A673 (cell line): Measurements from ENCODE around the gene OR4K14. TPM values are rescaled to one million over a fixed set of nuclear protein-coding genes. Genes with fewer than 3 reads are reported as not detected.

ENCODE experiments used
- BruUV-seq: library from RNA; stranded (reverse); fragments of 400-500 nt; replicated peaks from 2 replicates; lab custom pipeline; 2021; lab: Mats Ljungman, UMichigan
- CTCF ChIA-PET: fragments of 300-600 bp; sonication (Branson Sonifier 250); formaldehyde crosslinking; loops from one replicate; lab custom pipeline; 2022; ENCODE audit warnings: antibody characterized with exemption; lab: Charles Lee
- POLR2A ChIA-PET: fragments of 300-600 bp; sonication (Branson Sonifier 250); formaldehyde crosslinking; loops from one replicate; lab custom pipeline; 2022; ENCODE audit warnings: antibody characterized with exemption; ENCODE audit not compliant: low non-redundant PET; lab: Charles Lee
- DNase-seq: peaks from one replicate; pipeline ENCODE4 v3.0.0-alpha.2; 2015; ENCODE audit warnings: low spot score
- H3K27ac ChIP-seq: fragments of 200-600 bp; sonication (generic); 2 replicates; pipeline ENCODE4 v1.5.1; 2016; ENCODE audit warnings: mixed run types, low read depth, mild to moderate bottlenecking, mixed read lengths, antibody characterized with exemption, low read length; ENCODE audit not compliant: poor library complexity, severe bottlenecking
- H3K27me3 ChIP-seq: fragments of 200-600 bp; sonication (generic); replicated peaks from 2 replicates; pipeline ENCODE4 v1.6.1; 2017; ENCODE audit warnings: mixed run types, low read depth, mild to moderate bottlenecking, mixed read lengths, antibody characterized with exemption, low read length; ENCODE audit not compliant: insufficient read depth, poor library complexity
- H3K36me3 ChIP-seq: fragments of 200-600 bp; sonication (generic); 2 replicates; pipeline ENCODE4 v1.6.1; 2016; ENCODE audit warnings: mixed run types, mild to moderate bottlenecking, mixed read lengths, antibody characterized with exemption, low read length; ENCODE audit not compliant: insufficient read depth, poor library complexity, severe bottlenecking
- H3K4me1 ChIP-seq: fragments of 200-600 bp; sonication (generic); 2 replicates; pipeline ENCODE4 v1.6.1; 2017; ENCODE audit warnings: mixed run types, mild to moderate bottlenecking, mixed read lengths, antibody characterized with exemption, low read length; ENCODE audit not compliant: insufficient read depth, poor library complexity, severe bottlenecking
- H3K4me3 ChIP-seq: fragments of 200-600 bp; sonication (generic); 2 replicates; pipeline ENCODE4 v1.5.1; 2016; ENCODE audit warnings: low read depth, mixed run types, mild to moderate bottlenecking, mixed read lengths, low read length; ENCODE audit not compliant: poor library complexity, severe bottlenecking
- H3K9me3 ChIP-seq: fragments of 200-600 bp; sonication (generic); 2 replicates; pipeline ENCODE4 v1.6.1; 2016; ENCODE audit warnings: mixed run types, low read depth, mild to moderate bottlenecking, mixed read lengths, antibody characterized with exemption, low read length; ENCODE audit not compliant: poor library complexity, severe bottlenecking
- CTCF ChIP-seq: fragments of 300-800, 200-600 bp; sonication (generic); conservative IDR thresholded peaks from 2 replicates; pipeline ENCODE4 v1.5.1; 2017; ENCODE audit warnings: low read depth, mild to moderate bottlenecking, antibody characterized with exemption, low read length, moderate library complexity, mixed read lengths
- EZH2 ChIP-seq: fragments of 200-600 bp; sonication (generic); IDR thresholded peaks from 2 replicates; pipeline ENCODE4 v1.6.1; 2017; ENCODE audit warnings: borderline replicate concordance, low read depth, mild to moderate bottlenecking, mixed read lengths, antibody characterized with exemption, low read length; ENCODE audit not compliant: poor library complexity, severe bottlenecking
- intact Hi-C: fragments of 100-400 bp; cut with micrococcal nuclease; formaldehyde crosslinking; loops from one replicate; pipeline ENCODE4 v1.10.0; 2022; ENCODE audit not compliant: unreplicated experiment
- total RNA-seq: library from RNA; stranded (reverse); gene quantifications from 2 replicates; pipeline ENCODE4 v1.2.3, GENCODE V29; 2021

OR4K14 gene
- total RNA-seq, 1 experiment from 2014 or later: not detected

GRCh38 chr14:20044243-20044642, 25.1 kb upstream of the OR4K14 start:
- no peaks in the 10 kb centered on the region for H3K4me1 ChIP-seq
- no peaks in the 10 kb centered on the region for H3K27me3 ChIP-seq
- no peak overlapping the region for H3K4me3 ChIP-seq
- peaks cover 9% of the 10 kb centered on the region for H3K9me3 ChIP-seq
- H3K27ac ChIP-seq: no peak overlapping the region
- intact Hi-C loops: no loop called here
- POLR2A ChIA-PET: no interaction called here
- no peaks in the 10 kb centered on the region for H3K36me3 ChIP-seq
- TF ChIP-seq CTCF (no peak), EZH2 (no peak)
- BruUV-seq: no TSS peak
- CTCF ChIA-PET: no interaction called here
- no peak for DNase-seq

- intact Hi-C loops: no loop called here
- BruUV-seq: no TSS peak
Measured at GRCh38 chr14:20035938-20036337, 16.8 kb upstream of the OR4K14 start, which contains the start of gene OR4K13. OR4K13 (minus strand) TSS chr14:20036038; CDS start chr14:20034758, 1,280 bp downstream.

GRCh38 chr14:20035449-20035848, 16.3 kb upstream of the OR4K14 start:
- TF ChIP-seq EZH2 (no peak), CTCF (no peak)
- no peak for DNase-seq
- Histone ChIP-seq H3K27me3 (no peaks in the 10 kb centered on the region), H3K9me3 (no peaks in the 10 kb centered on the region), H3K4me1 (no peaks in the 10 kb centered on the region), H3K4me3 (no peak overlapping the region), H3K27ac (no peak overlapping the region), H3K36me3 (no peaks in the 10 kb centered on the region)
- no TSS peak for BruUV-seq
- intact Hi-C loops: no loop called here
- CTCF ChIA-PET: no interaction called here
- POLR2A ChIA-PET: no interaction called here

More at GRCh38 chr14:20035938-20036337, 16.8 kb upstream of the OR4K14 start, which contains the start of gene OR4K13:
- no peaks in the 10 kb centered on the region for H3K36me3 ChIP-seq
- CTCF ChIA-PET: no interaction called here
- H3K27me3 ChIP-seq: no peaks in the 10 kb centered on the region
- no peaks in the 10 kb centered on the region for H3K9me3 ChIP-seq
- no peak within 1 kb of the TSS for H3K4me3 ChIP-seq
- no peak within 1 kb of the TSS for H3K27ac ChIP-seq
- POLR2A ChIA-PET: no interaction called here
- TF ChIP-seq EZH2 (no peak), CTCF (no peak)
- DNase-seq: no peak
- H3K4me1 ChIP-seq: no peaks in the 10 kb centered on the region
